B cell (primary cell): ENCODE measurements around the gene B3GNT9. TPM values are rescaled to one million over a fixed set of nuclear protein-coding genes. Genes with fewer than 3 reads are reported as not detected.
A peak's percentile ranks its signal among the peaks of the same experiment; 100 is the strongest.

Experiments
- ATAC-seq: fragments of 200-7000 bp; cut with Tn5 transposase; one replicate; pipeline ENCODE4 v1.10.0; 2021; ENCODE audit warnings: low read depth, mild to moderate bottlenecking, moderate number of reproducible peaks, moderate library complexity
- CTCF ChIA-PET: fragments of 350-600 bp; sonication (Branson Sonifier 250); formaldehyde crosslinking; loops from one replicate; lab custom pipeline; 2021; ENCODE audit warnings: antibody characterized with exemption, inconsistent platforms; lab: Charles Lee
- POLR2A ChIA-PET: fragments of 350-600 bp; sonication (Branson Sonifier 250); formaldehyde crosslinking; loops from one replicate; lab custom pipeline; 2021; ENCODE audit warnings: antibody characterized with exemption; lab: Charles Lee
- DNase-seq: peaks from one replicate; pipeline ENCODE4 v3.0.0; 2013
- H2AFZ ChIP-seq: 2 replicates; pipeline ENCODE4 v1.6.1; 2012; ENCODE audit warnings: mild to moderate bottlenecking, low read depth, low read length; ENCODE audit not compliant: insufficient read depth, poor library complexity, severe bottlenecking
- H3K27ac ChIP-seq, 2 donors: 1 replicate in 1 of 2; 2 replicates in 1 of 2; pipeline ENCODE4 v1.5.1; 2012 to 2013; ENCODE audit warnings: low read length in 2 of 2, mild to moderate bottlenecking in 2 of 2, moderate library complexity in 1 of 2
- H3K27me3 ChIP-seq, 4 experiments: fragments of 200-600 bp in 1 of 4; sonication (generic) in 1 of 4; replicated peaks in 1 of 4; 1 replicate in 2 of 4; 2 replicates in 2 of 4; pipeline versions ENCODE4 v1.6.1 to v1.7.0; 2013 to 2016; ENCODE audit warnings: low read length in 3 of 4, mild to moderate bottlenecking in 2 of 4, mixed read lengths in 1 of 4, moderate library complexity in 1 of 4; ENCODE audit not compliant: insufficient read depth in 4 of 4, control insufficient read depth in 3 of 4; ENCODE audit errors: control extremely low read depth in 1 of 4
- H3K36me3 ChIP-seq, 2 experiments: replicated peaks in 1 of 2; 1 replicate in 1 of 2; 2 replicates in 1 of 2; pipeline versions ENCODE4 v1.6.1 to v1.7.1; 2013; ENCODE audit warnings: low read length in 1 of 2; ENCODE audit not compliant: insufficient read depth in 2 of 2, control insufficient read depth in 1 of 2; ENCODE audit errors: control extremely low read depth in 1 of 2, extremely low read depth in 1 of 2
- H3K4me1 ChIP-seq, 2 donors: fragments of 200-600 bp in 1 of 2; sonication (generic) in 1 of 2; 1 replicate in 1 of 2; 2 replicates in 1 of 2; pipeline versions ENCODE4 v1.5.1 to v1.6.1; 2013 to 2017; ENCODE audit warnings: low read length in 2 of 2; ENCODE audit not compliant: control insufficient read depth in 2 of 2, insufficient read depth in 2 of 2
- H3K4me2 ChIP-seq: replicated peaks from 2 replicates; pipeline ENCODE3; 2012; ENCODE audit warnings: mild to moderate bottlenecking, low read depth, low read length; ENCODE audit not compliant: poor library complexity, severe bottlenecking
- H3K4me3 ChIP-seq, 5 experiments: fragments of 200-600 bp in 1 of 5; sonication (generic) in 1 of 5; 1 replicate in 3 of 5; 2 replicates in 2 of 5; pipeline versions ENCODE4 v1.5.1 to v1.7.0; 2011 to 2016; ENCODE audit warnings: low read length in 4 of 5, mild to moderate bottlenecking in 4 of 5, low read depth in 2 of 5, control low read depth in 1 of 5, moderate library complexity in 1 of 5; ENCODE audit not compliant: insufficient read depth in 1 of 5; ENCODE audit errors: control extremely low read depth in 1 of 5, extremely low read depth in 1 of 5
- H3K79me2 ChIP-seq: fragments of 200-600 bp; sonication (generic); one replicate; pipeline ENCODE4 v1.6.0; 2016; ENCODE audit warnings: low read length; ENCODE audit not compliant: control insufficient read depth, insufficient read depth
- H3K9ac ChIP-seq: fragments of 200-600 bp; sonication (generic); 2 replicates; pipeline ENCODE4 v1.6.1; 2017; ENCODE audit warnings: mild to moderate bottlenecking, low read length, moderate library complexity
- H3K9me3 ChIP-seq, 3 donors: one replicate each; pipeline versions ENCODE4 v1.6.1 to v1.7.1; 2013; ENCODE audit warnings: low read length in 2 of 3; ENCODE audit not compliant: control insufficient read depth in 2 of 3, insufficient read depth in 1 of 3; ENCODE audit errors: control extremely low read depth in 1 of 3
- H4K20me1 ChIP-seq: 2 replicates; pipeline ENCODE4 v1.6.0; 2012; ENCODE audit warnings: mild to moderate bottlenecking, low read length; ENCODE audit not compliant: insufficient read depth, control insufficient read depth, poor library complexity, severe bottlenecking
- H3K27ac Mint-ChIP-seq: one replicate; pipeline ENCODE4 v1.8.0; 2021; ENCODE audit warnings: mixed read lengths
- H3K27me3 Mint-ChIP-seq: one replicate; pipeline ENCODE4 v1.8.0; 2021; ENCODE audit warnings: mixed read lengths
- H3K4me1 Mint-ChIP-seq: one replicate; pipeline ENCODE4 v1.8.0; 2021; ENCODE audit warnings: mixed read lengths
- H3K4me3 Mint-ChIP-seq: one replicate; pipeline ENCODE4 v1.8.0; 2021; ENCODE audit warnings: mixed read lengths
- H3K9me3 Mint-ChIP-seq: one replicate; pipeline ENCODE4 v1.8.0; 2022; ENCODE audit warnings: mixed read lengths; ENCODE audit not compliant: insufficient read depth
- CTCF ChIP-seq: fragments of 200-600 bp; IDR thresholded peaks from one replicate; pipeline ENCODE4 v1.8.0; 2022; ENCODE audit warnings: antibody characterized with exemption, mild to moderate bottlenecking
- EZH2 ChIP-seq: IDR thresholded peaks from 2 replicates; pipeline ENCODE4 v1.6.1; 2012; ENCODE audit warnings: borderline replicate concordance, low read depth, mild to moderate bottlenecking, moderate library complexity, low read length; ENCODE audit not compliant: insufficient read depth, poor library complexity, severe bottlenecking
- WGBS: methylation state at CpG from one replicate; pipeline ENCODE4 v1.1.5; 2013; ENCODE audit warnings: missing lambda C conversion rate; ENCODE audit not compliant: insufficient coverage; 5-methylcytosine and 5-hydroxymethylcytosine counted together
- intact Hi-C: fragments of 100-400 bp; cut with micrococcal nuclease; formaldehyde crosslinking; loops from one replicate; pipeline ENCODE4 v1.10.0; 2022
- polyA plus RNA-seq: library from polyadenylated mRNA; depleted of rRNA; stranded (reverse); fragments of >200 nt; gene quantifications from 2 replicates; pipeline ENCODE4 v1.2.3, GENCODE V29; 2012
- total RNA-seq, 2 donors: library from RNA; stranded (reverse); fragments of 120-200 nt in 1 of 2; gene quantifications; 1 replicate in 1 of 2; 2 replicates in 1 of 2; pipeline versions ENCODE4 v1.2.3 to v1.2.4, GENCODE V29; 2013 to 2022

B3GNT9 gene
- total and polyA plus RNA-seq, 2 donors (not counting 1 experiment from before 2014, with no cell fraction given): 1.6 to 2.5 TPM

- CTCF ChIA-PET: no interaction called here
- POLR2A ChIA-PET: interaction anchor here (0.7 kb wide), 1 partner anchor 147 kb away, joined by 6 read pairs; no protein-coding TSS in a partner anchor
- H3K4me3 Mint-ChIP-seq: peak overlapping the region; percentile 92
- H3K27ac ChIP-seq: no peak overlapping the region
- no peak for ATAC-seq
- 47% methylated on average over 4 of the region's 9 CpGs for WGBS
- intact Hi-C loops: no loop called here
- H3K4me1 ChIP-seq: peaks cover 22 to 28% of the 10 kb centered on the region in 2 donors
- DNase-seq: no peak
- peak overlapping the region; percentile 78 for H2AFZ ChIP-seq
- no peak for TF ChIP-seq EZH2
- TF ChIP-seq CTCF: no peak
- H3K27me3 ChIP-seq: peaks cover 0 to 22% (median 4%) of the 10 kb centered on the region in 4 experiments
- H3K4me2 ChIP-seq: peak overlapping the region; percentile 97
- H3K4me1 Mint-ChIP-seq: peaks cover 30% of the 10 kb centered on the region
- peaks cover 0 to 6% (median 0%) of the 10 kb centered on the region in 3 donors for H3K9me3 ChIP-seq
- H3K36me3 ChIP-seq: peaks cover 0 to 28% of the 10 kb centered on the region in 2 experiments
- peaks cover 40% of the 10 kb centered on the region for H3K79me2 ChIP-seq
- H3K9me3 Mint-ChIP-seq: no peaks in the 10 kb centered on the region
- peaks cover 5% of the 10 kb centered on the region for H3K27me3 Mint-ChIP-seq
- peak overlapping the region; percentile 92 for H3K27ac Mint-ChIP-seq
- peaks cover 33% of the 10 kb centered on the region for H4K20me1 ChIP-seq
- H3K4me3 ChIP-seq: peak overlapping the region; percentile 8 to 98 (median 97)
- peak overlapping the region; percentile 94 for H3K9ac ChIP-seq
Observed at GRCh38 chr16:67191411-67191994, 40.7 kb upstream of the B3GNT9 start.
